A673 (cell line): ENCODE measurements around the gene OTOR. TPM values are rescaled to one million over a fixed set of nuclear protein-coding genes. Genes with fewer than 3 reads are reported as not detected.

Source experiments
- BruUV-seq: library from RNA; stranded (reverse); fragments of 400-500 nt; replicated peaks from 2 replicates; lab custom pipeline; 2021; lab: Mats Ljungman, UMichigan
- CTCF ChIA-PET: fragments of 300-600 bp; sonication (Branson Sonifier 250); formaldehyde crosslinking; loops from one replicate; lab custom pipeline; 2022; ENCODE audit warnings: antibody characterized with exemption; lab: Charles Lee
- POLR2A ChIA-PET: fragments of 300-600 bp; sonication (Branson Sonifier 250); formaldehyde crosslinking; loops from one replicate; lab custom pipeline; 2022; ENCODE audit warnings: antibody characterized with exemption; ENCODE audit not compliant: low non-redundant PET; lab: Charles Lee
- DNase-seq: peaks from one replicate; pipeline ENCODE4 v3.0.0-alpha.2; 2015; ENCODE audit warnings: low spot score
- H3K27ac ChIP-seq: fragments of 200-600 bp; sonication (generic); 2 replicates; pipeline ENCODE4 v1.5.1; 2016; ENCODE audit warnings: mixed run types, low read depth, mild to moderate bottlenecking, mixed read lengths, antibody characterized with exemption, low read length; ENCODE audit not compliant: poor library complexity, severe bottlenecking
- H3K27me3 ChIP-seq: fragments of 200-600 bp; sonication (generic); replicated peaks from 2 replicates; pipeline ENCODE4 v1.6.1; 2017; ENCODE audit warnings: mixed run types, low read depth, mild to moderate bottlenecking, mixed read lengths, antibody characterized with exemption, low read length; ENCODE audit not compliant: insufficient read depth, poor library complexity
- H3K36me3 ChIP-seq: fragments of 200-600 bp; sonication (generic); 2 replicates; pipeline ENCODE4 v1.6.1; 2016; ENCODE audit warnings: mixed run types, mild to moderate bottlenecking, mixed read lengths, antibody characterized with exemption, low read length; ENCODE audit not compliant: insufficient read depth, poor library complexity, severe bottlenecking
- H3K4me1 ChIP-seq: fragments of 200-600 bp; sonication (generic); 2 replicates; pipeline ENCODE4 v1.6.1; 2017; ENCODE audit warnings: mixed run types, mild to moderate bottlenecking, mixed read lengths, antibody characterized with exemption, low read length; ENCODE audit not compliant: insufficient read depth, poor library complexity, severe bottlenecking
- H3K4me3 ChIP-seq: fragments of 200-600 bp; sonication (generic); 2 replicates; pipeline ENCODE4 v1.5.1; 2016; ENCODE audit warnings: low read depth, mixed run types, mild to moderate bottlenecking, mixed read lengths, low read length; ENCODE audit not compliant: poor library complexity, severe bottlenecking
- H3K9me3 ChIP-seq: fragments of 200-600 bp; sonication (generic); 2 replicates; pipeline ENCODE4 v1.6.1; 2016; ENCODE audit warnings: mixed run types, low read depth, mild to moderate bottlenecking, mixed read lengths, antibody characterized with exemption, low read length; ENCODE audit not compliant: poor library complexity, severe bottlenecking
- CTCF ChIP-seq: fragments of 300-800, 200-600 bp; sonication (generic); conservative IDR thresholded peaks from 2 replicates; pipeline ENCODE4 v1.5.1; 2017; ENCODE audit warnings: low read depth, mild to moderate bottlenecking, antibody characterized with exemption, low read length, moderate library complexity, mixed read lengths
- EZH2 ChIP-seq: fragments of 200-600 bp; sonication (generic); IDR thresholded peaks from 2 replicates; pipeline ENCODE4 v1.6.1; 2017; ENCODE audit warnings: borderline replicate concordance, low read depth, mild to moderate bottlenecking, mixed read lengths, antibody characterized with exemption, low read length; ENCODE audit not compliant: poor library complexity, severe bottlenecking
- intact Hi-C: fragments of 100-400 bp; cut with micrococcal nuclease; formaldehyde crosslinking; loops from one replicate; pipeline ENCODE4 v1.10.0; 2022; ENCODE audit not compliant: unreplicated experiment
- total RNA-seq: library from RNA; stranded (reverse); gene quantifications from 2 replicates; pipeline ENCODE4 v1.2.3, GENCODE V29; 2021

Gene OTOR
- total RNA-seq, 1 experiment from 2014 or later: not detected

- DNase-seq: no peak
- H3K27ac ChIP-seq: no peak overlapping the region
- no peaks in the 10 kb centered on the region for H3K4me1 ChIP-seq
- H3K4me3 ChIP-seq: no peak overlapping the region
- intact Hi-C loops: no loop called here
- peaks cover 30% of the 10 kb centered on the region for H3K27me3 ChIP-seq
- ChIA-PET CTCF (no interaction called here), POLR2A (no interaction called here)
- no peak for TF ChIP-seq CTCF
- no TSS peak for BruUV-seq
- H3K9me3 ChIP-seq: no peaks in the 10 kb centered on the region
- no peaks in the 10 kb centered on the region for H3K36me3 ChIP-seq
Measured at GRCh38 chr20:16759181-16759563, 11.0 kb downstream of the OTOR start.

- Histone ChIP-seq H3K4me3 (no peak overlapping the region), H3K9me3 (no peaks in the 10 kb centered on the region), H3K27me3 (peaks cover 41% of the 10 kb centered on the region), H3K27ac (no peak overlapping the region), H3K4me1 (no peaks in the 10 kb centered on the region), H3K36me3 (no peaks in the 10 kb centered on the region)
- BruUV-seq: no TSS peak
- CTCF ChIA-PET: interaction anchor here (1.0 to 1.7 kb wide), 2 partner anchors 60 to 242 kb away, joined by 3 to 5 read pairs; no protein-coding TSS in a partner anchor
- POLR2A ChIA-PET: no interaction called here
- intact Hi-C loops: loop anchor here (2.0 kb wide), 2 partner anchors 60 to 242 kb away; no protein-coding TSS in a partner anchor
- TF ChIP-seq EZH2: no peak
- no peak for TF ChIP-seq CTCF
- no peak for DNase-seq
Measured at GRCh38 chr20:16760431-16761304, 12.5 kb downstream of the OTOR start.

GRCh38 chr20:16761305-16761829 lies 13.2 kb downstream of the OTOR start:
- intact Hi-C loops: loop anchor here (2.0 kb wide), 2 partner anchors 61 to 243 kb away; no protein-coding TSS in a partner anchor
- peak; percentile 71 for TF ChIP-seq CTCF
- no peak for TF ChIP-seq EZH2
- no TSS peak for BruUV-seq
- Histone ChIP-seq H3K27ac (no peak overlapping the region), H3K9me3 (no peaks in the 10 kb centered on the region), H3K4me1 (no peaks in the 10 kb centered on the region), H3K27me3 (peaks cover 48% of the 10 kb centered on the region), H3K36me3 (no peaks in the 10 kb centered on the region), H3K4me3 (no peak overlapping the region)
- DNase-seq: peak; percentile 71
- POLR2A ChIA-PET: no interaction called here
- CTCF ChIA-PET: interaction anchor here (1.0 to 1.7 kb wide), 2 partner anchors 61 to 243 kb away, joined by 3 to 5 read pairs; no protein-coding TSS in a partner anchor
